Skin epidermis (tissue), 12 donors: Measurements from ENCODE around the gene ASPHD2.
A peak's percentile ranks its signal among the peaks of the same experiment; 100 is the strongest.
"Not testable (repeated sequence)": the region's sequence is repeated elsewhere in the genome, so short reads cannot be mapped to it uniquely, and the experiment has no call there.

ENCODE experiments used
- H3K27ac ChIP-seq, 21 experiments: fragments of 200-600 bp; sonication (generic) in 11 of 21; one replicate each; pipeline ENCODE4 v1.5.0; 2020; ENCODE audit warnings: mild to moderate bottlenecking in 3 of 21, inconsistent platforms in 2 of 21, moderate library complexity in 2 of 21
- H3K4me3 ChIP-seq, 7 experiments: fragments of 200-600 bp; sonication (generic) in 2 of 7; one replicate each; pipeline ENCODE4 v1.5.0; 2020; ENCODE audit warnings: inconsistent platforms in 2 of 7, mild to moderate bottlenecking in 2 of 7, moderate library complexity in 1 of 7

ASPHD2 gene

GRCh38 chr22:26428515-26429457, at the start of gene ASPHD2:
Gene ASPHD2, plus strand, starts transcription at chr22:26429260. Its CDS starts 4,356 bp downstream, at chr22:26433616.
- H3K27ac ChIP-seq = peak within 1 kb of the TSS; percentile 53 to 92 (median 80)
- peak within 1 kb of the TSS; percentile 41 to 62 (median 54) for H3K4me3 ChIP-seq

GRCh38 chr22:26380072-26380830, 48.8 kb upstream of the ASPHD2 start:
- H3K27ac ChIP-seq = no peak overlapping the region
- H3K4me3 ChIP-seq = no peak overlapping the region

GRCh38 chr22:26382782-26383181, 46.3 kb upstream of the ASPHD2 start:
- Histone ChIP-seq H3K4me3 (no peak overlapping the region), H3K27ac (no peak overlapping the region)

- no peak overlapping the region for H3K4me3 ChIP-seq
- no peak overlapping the region for H3K27ac ChIP-seq
Observed at GRCh38 chr22:26383968-26384556, 45.0 kb upstream of the ASPHD2 start.

GRCh38 chr22:26385164-26385563, 43.9 kb upstream of the ASPHD2 start:
- Histone ChIP-seq H3K27ac (no peak overlapping the region), H3K4me3 (no peak overlapping the region)

GRCh38 chr22:26389125-26389524, 39.9 kb upstream of the ASPHD2 start:
- Histone ChIP-seq H3K27ac (no peak overlapping the region), H3K4me3 (no peak overlapping the region)

GRCh38 chr22:26391091-26391490, 38.0 kb upstream of the ASPHD2 start:
- Histone ChIP-seq H3K4me3 (no peak overlapping the region), H3K27ac (no peak overlapping the region)

GRCh38 chr22:26391623-26392022, 37.4 kb upstream of the ASPHD2 start:
- no peak overlapping the region for H3K27ac ChIP-seq
- no peak overlapping the region for H3K4me3 ChIP-seq

GRCh38 chr22:26393929-26394328, 35.1 kb upstream of the ASPHD2 start:
- H3K27ac ChIP-seq = no peak overlapping the region
- no peak overlapping the region for H3K4me3 ChIP-seq

GRCh38 chr22:26394777-26395176, 34.3 kb upstream of the ASPHD2 start:
- no peak overlapping the region for H3K27ac ChIP-seq
- H3K4me3 ChIP-seq = no peak overlapping the region

- Histone ChIP-seq H3K4me3 (no peak overlapping the region), H3K27ac (no peak overlapping the region)
Observed at GRCh38 chr22:26395926-26396325, 33.1 kb upstream of the ASPHD2 start.

- no peak overlapping the region for H3K27ac ChIP-seq
- H3K4me3 ChIP-seq = no peak overlapping the region
Observed at GRCh38 chr22:26398741-26399153, 30.3 kb upstream of the ASPHD2 start.

GRCh38 chr22:26399289-26399688, 29.8 kb upstream of the ASPHD2 start:
- H3K27ac ChIP-seq = no peak overlapping the region
- no peak overlapping the region for H3K4me3 ChIP-seq

GRCh38 chr22:26401726-26402125, 27.3 kb upstream of the ASPHD2 start:
- Histone ChIP-seq H3K4me3 (no peak overlapping the region), H3K27ac (no peak overlapping the region)

GRCh38 chr22:26404851-26405421, 24.1 kb upstream of the ASPHD2 start:
- no peak overlapping the region for H3K4me3 ChIP-seq
- H3K27ac ChIP-seq = no peak overlapping the region

- Histone ChIP-seq H3K4me3 (no peak overlapping the region), H3K27ac (no peak overlapping the region)
Observed at GRCh38 chr22:26406118-26406517, 22.9 kb upstream of the ASPHD2 start.

GRCh38 chr22:26408562-26409220, 20.4 kb upstream of the ASPHD2 start:
- not testable (repeated sequence) for H3K4me3 ChIP-seq, H3K27ac ChIP-seq

- no peak overlapping the region for H3K27ac ChIP-seq
Observed at GRCh38 chr22:26409719-26410335, 19.2 kb upstream of the ASPHD2 start.

GRCh38 chr22:26410386-26410785, 18.7 kb upstream of the ASPHD2 start:
- H3K27ac ChIP-seq = no peak overlapping the region

More at GRCh38 chr22:26409719-26410335, 19.2 kb upstream of the ASPHD2 start:
- no peak overlapping the region for H3K4me3 ChIP-seq

More at GRCh38 chr22:26410386-26410785, 18.7 kb upstream of the ASPHD2 start:
- H3K4me3 ChIP-seq = no peak overlapping the region
